G401 (cell line): ENCODE measurements around the gene COL26A1. TPM values are rescaled to one million over a fixed set of nuclear protein-coding genes. Genes with fewer than 3 reads are reported as not detected.

Experiments used
- DNase-seq: peaks from one replicate; pipeline ENCODE4 v3.0.0-alpha.2; 2015; ENCODE audit warnings: low spot score
- in situ Hi-C: cut with HindIII; loops from 2 replicates; pipeline ENCODE4 v1.10.0; 2016; ENCODE audit warnings: low sequenced_read_pairs, mixed read lengths
- total RNA-seq: library from RNA; depleted of rRNA; stranded (reverse); fragments of >200 nt; shearing (Covaris generic); gene quantifications from 2 replicates; pipeline ENCODE4 v1.2.3, GENCODE V29; 2014

COL26A1 gene
- total RNA-seq, 1 experiment from 2014 or later, result 104 TPM

GRCh38 chr7:101368422-101369165 lies 5.9 kb downstream of the COL26A1 start:
- in situ Hi-C loops, result no loop called here
- DNase-seq, result no peak

GRCh38 chr7:101370836-101371235 lies 8.2 kb downstream of the COL26A1 start:
- no peak for DNase-seq
- in situ Hi-C loops, result no loop called here

GRCh38 chr7:101373812-101374614 lies 11.3 kb downstream of the COL26A1 start:
- in situ Hi-C loops, result no loop called here
- no peak for DNase-seq

GRCh38 chr7:101374990-101375389 lies 12.3 kb downstream of the COL26A1 start:
- no peak for DNase-seq
- in situ Hi-C loops, result no loop called here

GRCh38 chr7:101376601-101377000 lies 13.9 kb downstream of the COL26A1 start:
- DNase-seq, result no peak
- in situ Hi-C loops, result no loop called here

- no peak for DNase-seq
- in situ Hi-C loops, result no loop called here
Measured at GRCh38 chr7:101377189-101377736, 14.6 kb downstream of the COL26A1 start.

GRCh38 chr7:101378751-101379174 lies 16.1 kb downstream of the COL26A1 start:
- no peak for DNase-seq
- in situ Hi-C loops, result no loop called here

GRCh38 chr7:101379302-101379701 lies 16.6 kb downstream of the COL26A1 start:
- in situ Hi-C loops, result no loop called here
- no peak for DNase-seq

GRCh38 chr7:101381549-101382111 lies 19.0 kb downstream of the COL26A1 start:
- in situ Hi-C loops, result no loop called here
- DNase-seq, result no peak

- in situ Hi-C loops, result no loop called here
- no peak for DNase-seq
Measured at GRCh38 chr7:101382937-101383336, 20.3 kb downstream of the COL26A1 start.

GRCh38 chr7:101386177-101386557 lies 23.5 kb downstream of the COL26A1 start:
- no peak for DNase-seq
- in situ Hi-C loops, result no loop called here

- no peak for DNase-seq
- in situ Hi-C loops, result no loop called here
Measured at GRCh38 chr7:101386558-101387231, 24.0 kb downstream of the COL26A1 start.

- in situ Hi-C loops, result no loop called here
- DNase-seq, result no peak
Measured at GRCh38 chr7:101390901-101391301, 28.2 kb downstream of the COL26A1 start.

- in situ Hi-C loops, result no loop called here
- DNase-seq, result no peak
Measured at GRCh38 chr7:101391991-101392390, 29.3 kb downstream of the COL26A1 start.

- DNase-seq, result no peak
- in situ Hi-C loops, result no loop called here
Measured at GRCh38 chr7:101393865-101394264, 31.2 kb downstream of the COL26A1 start.

- no peak for DNase-seq
- in situ Hi-C loops, result no loop called here
Measured at GRCh38 chr7:101395376-101395775, 32.7 kb downstream of the COL26A1 start.

GRCh38 chr7:101397243-101397642 lies 34.6 kb downstream of the COL26A1 start:
- no peak for DNase-seq

GRCh38 chr7:101397770-101398324 lies 35.2 kb downstream of the COL26A1 start:
- in situ Hi-C loops, result no loop called here

More at GRCh38 chr7:101397243-101397642, 34.6 kb downstream of the COL26A1 start:
- in situ Hi-C loops, result no loop called here

More at GRCh38 chr7:101397770-101398324, 35.2 kb downstream of the COL26A1 start:
- no peak for DNase-seq
